GM12891 (cell line): ENCODE measurements around the gene GOLGA6L26.

Experiments used
- POLR2A ChIP-seq: IDR thresholded peaks from 2 replicates; pipeline ENCODE4 v1.6.1; 2011; ENCODE audit warnings: low read depth, low read length, control low read depth
- POLR2AphosphoS5 ChIP-seq: IDR thresholded peaks from 2 replicates; pipeline ENCODE4 v1.6.1; 2011; ENCODE audit warnings: low read depth, low read length, control low read depth
- SPI1 ChIP-seq: IDR thresholded peaks from 2 replicates; pipeline ENCODE4 v1.6.1; 2011; ENCODE audit warnings: low read depth, low read length, control low read depth
- TAF1 ChIP-seq: IDR thresholded peaks from 2 replicates; pipeline ENCODE4 v1.6.1; 2011; ENCODE audit warnings: low read depth, low read length, control low read depth

DNA sequence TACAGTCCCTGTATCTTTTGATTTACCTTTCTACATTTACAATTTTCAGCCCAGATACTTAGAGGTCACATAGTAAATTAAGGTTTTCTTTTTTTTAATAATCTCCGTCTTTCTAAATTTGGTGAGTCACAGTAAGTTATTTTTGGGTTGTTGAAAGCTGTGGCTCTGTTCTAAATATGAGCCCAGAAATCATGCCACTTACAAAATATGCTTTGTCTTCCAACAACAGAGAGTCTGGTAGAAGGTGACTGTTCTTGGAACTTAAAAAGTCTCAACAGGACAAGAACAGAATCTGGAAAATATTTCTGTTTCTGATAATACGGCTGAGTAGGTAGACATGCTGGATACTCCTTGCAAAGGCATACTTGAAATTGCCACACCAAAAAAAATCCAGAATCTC, 36.6 kb upstream of the GOLGA6L26 start:
- no peak for TF ChIP-seq POLR2AphosphoS5
- no peak for TF ChIP-seq POLR2A
- no peak for TF ChIP-seq TAF1
- no peak for TF ChIP-seq SPI1
